Ishikawa (cell line): ENCODE measurements around the gene ANAPC13.

ENCODE experiments used
- CEBPB ChIP-seq: IDR thresholded peaks from 2 replicates; pipeline ENCODE4 v1.6.1; 2012
- CREB1 ChIP-seq: IDR thresholded peaks from 2 replicates; pipeline ENCODE4 v1.6.1; 2012; ENCODE audit warnings: low read depth
- FOXM1 ChIP-seq: IDR thresholded peaks from 2 replicates; pipeline ENCODE4 v1.6.1; 2012; ENCODE audit warnings: low read depth, borderline replicate concordance
- TCF12 ChIP-seq: IDR thresholded peaks from 2 replicates; pipeline ENCODE4 v1.6.1; 2012; ENCODE audit warnings: low read depth
- TEAD4 ChIP-seq: IDR thresholded peaks from 2 replicates; pipeline ENCODE4 v1.6.1; 2012
- TF ChIP-seq, protein P1 (sequence below): IDR thresholded peaks from 2 replicates; pipeline ENCODE4 v1.6.1; 2012
- TF ChIP-seq, protein P2 (sequence below): IDR thresholded peaks from 2 replicates; pipeline ENCODE4 v1.6.1; 2012; ENCODE audit warnings: low read depth, mild to moderate bottlenecking

DNA sequence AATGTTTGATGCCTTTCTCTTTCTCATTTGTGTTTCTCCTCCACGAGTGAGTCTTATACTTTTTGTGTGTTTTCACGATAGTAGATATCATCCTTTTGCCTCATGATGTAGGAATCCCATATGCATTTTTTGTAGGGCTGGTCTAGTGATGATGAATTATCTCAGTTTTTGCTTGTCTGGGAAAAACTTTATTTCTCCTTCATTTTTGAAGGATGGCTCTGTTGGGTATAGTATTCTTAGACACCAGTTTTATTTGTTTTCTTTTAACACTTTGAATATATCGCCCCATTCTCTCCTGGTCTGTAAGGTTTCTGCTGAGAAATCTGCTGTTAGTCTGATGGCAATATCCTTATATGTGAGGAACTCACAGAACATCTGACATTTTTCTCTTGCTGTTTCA, 18.3 kb upstream of the ANAPC13 start:
- TF ChIP-seq CEBPB: no peak
- no peak for TF ChIP-seq FOXM1
- TF ChIP-seq TEAD4: no peak
- no peak for TF ChIP-seq TCF12
- TF ChIP-seq, protein P1, sequence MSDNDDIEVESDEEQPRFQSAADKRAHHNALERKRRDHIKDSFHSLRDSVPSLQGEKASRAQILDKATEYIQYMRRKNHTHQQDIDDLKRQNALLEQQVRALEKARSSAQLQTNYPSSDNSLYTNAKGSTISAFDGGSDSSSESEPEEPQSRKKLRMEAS: no peak
- TF ChIP-seq, protein P2, sequence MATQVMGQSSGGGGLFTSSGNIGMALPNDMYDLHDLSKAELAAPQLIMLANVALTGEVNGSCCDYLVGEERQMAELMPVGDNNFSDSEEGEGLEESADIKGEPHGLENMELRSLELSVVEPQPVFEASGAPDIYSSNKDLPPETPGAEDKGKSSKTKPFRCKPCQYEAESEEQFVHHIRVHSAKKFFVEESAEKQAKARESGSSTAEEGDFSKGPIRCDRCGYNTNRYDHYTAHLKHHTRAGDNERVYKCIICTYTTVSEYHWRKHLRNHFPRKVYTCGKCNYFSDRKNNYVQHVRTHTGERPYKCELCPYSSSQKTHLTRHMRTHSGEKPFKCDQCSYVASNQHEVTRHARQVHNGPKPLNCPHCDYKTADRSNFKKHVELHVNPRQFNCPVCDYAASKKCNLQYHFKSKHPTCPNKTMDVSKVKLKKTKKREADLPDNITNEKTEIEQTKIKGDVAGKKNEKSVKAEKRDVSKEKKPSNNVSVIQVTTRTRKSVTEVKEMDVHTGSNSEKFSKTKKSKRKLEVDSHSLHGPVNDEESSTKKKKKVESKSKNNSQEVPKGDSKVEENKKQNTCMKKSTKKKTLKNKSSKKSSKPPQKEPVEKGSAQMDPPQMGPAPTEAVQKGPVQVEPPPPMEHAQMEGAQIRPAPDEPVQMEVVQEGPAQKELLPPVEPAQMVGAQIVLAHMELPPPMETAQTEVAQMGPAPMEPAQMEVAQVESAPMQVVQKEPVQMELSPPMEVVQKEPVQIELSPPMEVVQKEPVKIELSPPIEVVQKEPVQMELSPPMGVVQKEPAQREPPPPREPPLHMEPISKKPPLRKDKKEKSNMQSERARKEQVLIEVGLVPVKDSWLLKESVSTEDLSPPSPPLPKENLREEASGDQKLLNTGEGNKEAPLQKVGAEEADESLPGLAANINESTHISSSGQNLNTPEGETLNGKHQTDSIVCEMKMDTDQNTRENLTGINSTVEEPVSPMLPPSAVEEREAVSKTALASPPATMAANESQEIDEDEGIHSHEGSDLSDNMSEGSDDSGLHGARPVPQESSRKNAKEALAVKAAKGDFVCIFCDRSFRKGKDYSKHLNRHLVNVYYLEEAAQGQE: no peak
- TF ChIP-seq CREB1: no peak
